Endothelial cell (in vitro differentiated cells): ENCODE results near the gene RHOF. TPM values are rescaled to one million over a fixed set of nuclear protein-coding genes. Genes with fewer than 3 reads are reported as not detected.

Source experiments
- DNase-seq: peaks from one replicate; pipeline ENCODE4 v3.0.0; 2021; ENCODE audit warnings: low spot score
- H3K27ac Mint-ChIP-seq: one replicate; pipeline ENCODE4 v1.8.0; 2021; ENCODE audit warnings: mixed read lengths, inconsistent platforms; ENCODE audit not compliant: unreplicated experiment
- H3K27me3 Mint-ChIP-seq: one replicate; pipeline ENCODE4 v1.8.0; 2021; ENCODE audit warnings: mild to moderate bottlenecking, moderate library complexity, mixed read lengths, inconsistent platforms; ENCODE audit not compliant: unreplicated experiment
- H3K36me3 Mint-ChIP-seq: one replicate; pipeline ENCODE4 v1.8.0; 2021; ENCODE audit warnings: mild to moderate bottlenecking, low read depth, mixed read lengths, inconsistent platforms; ENCODE audit not compliant: unreplicated experiment
- H3K4me1 Mint-ChIP-seq: one replicate; pipeline ENCODE4 v1.8.0; 2021; ENCODE audit warnings: mild to moderate bottlenecking, mixed read lengths, inconsistent platforms; ENCODE audit not compliant: unreplicated experiment
- H3K4me3 Mint-ChIP-seq: one replicate; pipeline ENCODE4 v1.8.0; 2021; ENCODE audit warnings: mild to moderate bottlenecking, mixed read lengths, inconsistent platforms; ENCODE audit not compliant: unreplicated experiment
- H3K9me3 Mint-ChIP-seq: one replicate; pipeline ENCODE4 v1.8.0; 2021; ENCODE audit warnings: mixed read lengths, inconsistent platforms; ENCODE audit not compliant: unreplicated experiment
- total RNA-seq: library from RNA; stranded (reverse); fragmentation: NEBNext Ultra II Directional; extraction: Animal tissue kit (Norgen Biotek cat#: 25700); gene quantifications from one replicate; pipeline ENCODE4 v1.2.1, GENCODE V29; 2021; ENCODE audit not compliant: unreplicated experiment
- TF ChIP-seq, protein P1 (sequence below): fragments of 200-600 bp; sonication (generic); IDR thresholded peaks from one replicate; pipeline ENCODE4 v1.5.0; 2021; ENCODE audit warnings: antibody characterized with exemption; ENCODE audit not compliant: unreplicated experiment

Gene RHOF
- total RNA-seq, 1 donor from 2014 or later = 25.7 TPM

DNA sequence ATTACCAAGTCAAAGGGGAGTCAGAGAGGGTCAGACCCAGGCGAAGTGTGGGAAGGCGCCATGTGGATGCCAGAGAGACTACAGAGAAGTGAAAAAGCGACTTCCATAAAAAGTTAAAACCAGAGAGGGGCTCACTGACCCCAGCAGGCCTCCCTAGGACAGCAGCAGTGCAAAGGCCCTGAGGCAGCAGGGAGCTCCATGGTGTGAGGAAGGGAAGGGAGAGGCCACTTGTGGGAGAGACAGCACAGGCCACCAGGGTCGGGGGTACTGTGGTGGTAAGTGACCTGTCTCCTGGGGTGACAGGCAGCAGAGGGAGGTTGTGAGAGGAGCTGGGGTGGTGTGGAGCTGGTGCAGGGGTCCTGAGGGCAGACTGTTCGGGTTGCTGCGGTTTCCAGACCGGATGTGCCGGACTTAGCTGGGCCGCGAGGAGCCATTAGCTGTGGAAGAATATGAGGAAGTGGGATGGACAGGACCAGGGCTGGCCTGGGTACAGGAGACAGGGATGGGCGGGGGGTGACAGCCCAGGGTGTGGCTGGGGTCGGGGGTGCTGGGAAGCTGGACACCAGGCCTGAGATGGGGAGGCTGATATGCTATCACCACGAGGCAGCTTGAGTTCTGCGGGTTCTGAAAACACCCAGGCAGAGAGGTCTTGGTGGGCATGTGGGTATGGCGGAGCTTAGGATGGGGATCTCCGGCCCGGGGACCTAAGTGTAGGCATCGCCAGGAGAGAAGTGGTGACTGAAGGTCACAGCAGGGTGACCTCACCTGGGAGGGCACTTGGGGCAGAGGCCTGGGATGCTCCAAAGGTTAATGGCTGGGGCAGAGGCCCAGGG is 33.0 kb upstream of the RHOF start:
- Mint-ChIP-seq H3K9me3 (no peaks in the 10 kb centered on the region), H3K4me1 (peaks cover 2% of the 10 kb centered on the region), H3K36me3 (peaks cover 31% of the 10 kb centered on the region), H3K27me3 (peaks cover 19% of the 10 kb centered on the region), H3K4me3 (peak overlapping the region; percentile 77), H3K27ac (peak overlapping the region; percentile 87)
- TF ChIP-seq, protein P1, sequence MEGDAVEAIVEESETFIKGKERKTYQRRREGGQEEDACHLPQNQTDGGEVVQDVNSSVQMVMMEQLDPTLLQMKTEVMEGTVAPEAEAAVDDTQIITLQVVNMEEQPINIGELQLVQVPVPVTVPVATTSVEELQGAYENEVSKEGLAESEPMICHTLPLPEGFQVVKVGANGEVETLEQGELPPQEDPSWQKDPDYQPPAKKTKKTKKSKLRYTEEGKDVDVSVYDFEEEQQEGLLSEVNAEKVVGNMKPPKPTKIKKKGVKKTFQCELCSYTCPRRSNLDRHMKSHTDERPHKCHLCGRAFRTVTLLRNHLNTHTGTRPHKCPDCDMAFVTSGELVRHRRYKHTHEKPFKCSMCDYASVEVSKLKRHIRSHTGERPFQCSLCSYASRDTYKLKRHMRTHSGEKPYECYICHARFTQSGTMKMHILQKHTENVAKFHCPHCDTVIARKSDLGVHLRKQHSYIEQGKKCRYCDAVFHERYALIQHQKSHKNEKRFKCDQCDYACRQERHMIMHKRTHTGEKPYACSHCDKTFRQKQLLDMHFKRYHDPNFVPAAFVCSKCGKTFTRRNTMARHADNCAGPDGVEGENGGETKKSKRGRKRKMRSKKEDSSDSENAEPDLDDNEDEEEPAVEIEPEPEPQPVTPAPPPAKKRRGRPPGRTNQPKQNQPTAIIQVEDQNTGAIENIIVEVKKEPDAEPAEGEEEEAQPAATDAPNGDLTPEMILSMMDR = no peak
- no peak for DNase-seq

DNA sequence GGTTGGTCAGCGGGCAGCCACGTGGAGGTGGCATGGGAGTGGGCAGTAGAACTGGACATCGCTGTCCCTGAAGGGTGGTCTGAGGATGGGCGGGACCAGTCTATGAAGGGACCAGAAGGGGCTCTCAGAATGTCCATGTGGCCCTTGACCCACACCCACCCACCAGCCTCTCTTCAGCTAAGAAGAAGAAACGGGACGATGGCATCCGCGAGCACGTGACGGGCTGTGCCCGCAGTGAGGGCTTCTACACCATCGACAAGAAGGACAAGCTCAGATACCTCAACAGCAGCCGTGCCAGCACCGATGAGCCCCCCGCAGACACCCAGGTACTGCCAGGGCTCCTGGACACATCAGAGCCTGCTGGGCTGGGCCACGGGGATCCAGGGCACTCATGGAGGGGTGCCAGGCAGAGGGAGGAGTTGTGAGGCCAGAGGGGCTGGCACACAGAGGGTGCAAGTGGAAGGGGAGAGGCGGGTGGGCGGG is 31.6 kb upstream of the RHOF start:
- H3K27ac Mint-ChIP-seq = no peak overlapping the region
- H3K9me3 Mint-ChIP-seq = no peaks in the 10 kb centered on the region
- peaks cover 2% of the 10 kb centered on the region for H3K4me1 Mint-ChIP-seq
- H3K4me3 Mint-ChIP-seq = no peak overlapping the region
- TF ChIP-seq, protein P1 = no peak
- H3K27me3 Mint-ChIP-seq = peaks cover 19% of the 10 kb centered on the region
- H3K36me3 Mint-ChIP-seq = peaks cover 31% of the 10 kb centered on the region
- DNase-seq = no peak

DNA sequence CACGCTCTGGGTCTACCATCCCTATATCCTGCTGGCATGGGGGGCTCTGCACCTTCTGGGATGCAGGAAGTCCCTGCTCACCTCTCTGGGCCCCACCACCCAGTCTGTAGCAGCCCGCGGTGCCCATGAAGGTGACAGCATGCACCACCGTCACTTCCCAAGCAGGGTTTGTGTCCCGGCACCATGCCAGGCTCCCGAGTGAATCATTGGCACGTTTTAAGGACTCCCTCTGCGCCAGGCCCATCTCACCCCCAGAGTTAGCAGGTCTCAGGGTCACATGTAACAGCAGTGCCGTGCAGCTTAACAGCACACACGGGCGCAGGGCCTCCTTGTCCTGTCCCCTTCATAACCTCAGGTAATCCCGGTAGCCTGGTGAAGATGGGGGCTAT is 30.2 kb upstream of the RHOF start:
- Mint-ChIP-seq H3K36me3 (peaks cover 28% of the 10 kb centered on the region), H3K9me3 (no peaks in the 10 kb centered on the region), H3K4me1 (peaks cover 2% of the 10 kb centered on the region), H3K27me3 (peaks cover 12% of the 10 kb centered on the region), H3K27ac (no peak overlapping the region), H3K4me3 (no peak overlapping the region)
- no peak for DNase-seq
- TF ChIP-seq, protein P1 = no peak

DNA sequence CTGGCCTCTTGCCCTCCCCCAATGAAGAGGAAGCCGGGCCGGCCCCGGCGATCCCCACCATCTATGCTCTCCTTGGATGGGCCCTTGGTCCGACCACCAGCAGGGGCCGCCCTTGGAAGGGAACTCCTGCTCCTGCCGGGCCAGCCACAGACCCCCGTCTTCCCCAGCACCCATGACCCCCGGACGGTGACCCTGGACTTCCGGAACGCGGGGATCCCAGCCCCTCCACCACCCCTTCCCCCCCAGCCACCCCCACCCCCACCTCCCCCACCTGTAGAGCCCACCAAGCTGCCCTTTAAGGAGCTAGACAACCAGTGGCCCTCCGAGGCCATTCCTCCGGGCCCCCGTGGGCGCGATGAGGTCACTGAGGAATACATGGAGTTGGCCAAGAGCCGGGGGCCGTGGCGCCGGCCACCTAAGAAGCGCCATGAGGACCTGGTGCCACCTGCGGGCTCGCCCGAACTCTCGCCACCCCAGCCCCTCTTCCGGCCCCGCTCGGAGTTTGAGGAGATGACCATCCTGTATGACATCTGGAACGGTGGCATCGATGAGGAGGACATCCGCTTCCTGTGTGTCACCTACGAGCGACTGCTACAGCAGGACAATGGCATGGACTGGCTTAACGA is 29.7 kb upstream of the RHOF start:
- H3K4me3 Mint-ChIP-seq = no peak overlapping the region
- TF ChIP-seq, protein P1 = no peak
- peaks cover 23% of the 10 kb centered on the region for H3K36me3 Mint-ChIP-seq
- no peaks in the 10 kb centered on the region for H3K9me3 Mint-ChIP-seq
- no peak for DNase-seq
- H3K4me1 Mint-ChIP-seq = peaks cover 2% of the 10 kb centered on the region
- H3K27ac Mint-ChIP-seq = no peak overlapping the region
- peaks cover 8% of the 10 kb centered on the region for H3K27me3 Mint-ChIP-seq
